ENCODE measurements around the gene VCL. TPM values are rescaled to one million over a fixed set of nuclear protein-coding genes. Genes with fewer than 3 reads are reported as not detected.

Gene VCL
- total RNA-seq, 1 experiment from 2014 or later = 106 TPM

DNA sequence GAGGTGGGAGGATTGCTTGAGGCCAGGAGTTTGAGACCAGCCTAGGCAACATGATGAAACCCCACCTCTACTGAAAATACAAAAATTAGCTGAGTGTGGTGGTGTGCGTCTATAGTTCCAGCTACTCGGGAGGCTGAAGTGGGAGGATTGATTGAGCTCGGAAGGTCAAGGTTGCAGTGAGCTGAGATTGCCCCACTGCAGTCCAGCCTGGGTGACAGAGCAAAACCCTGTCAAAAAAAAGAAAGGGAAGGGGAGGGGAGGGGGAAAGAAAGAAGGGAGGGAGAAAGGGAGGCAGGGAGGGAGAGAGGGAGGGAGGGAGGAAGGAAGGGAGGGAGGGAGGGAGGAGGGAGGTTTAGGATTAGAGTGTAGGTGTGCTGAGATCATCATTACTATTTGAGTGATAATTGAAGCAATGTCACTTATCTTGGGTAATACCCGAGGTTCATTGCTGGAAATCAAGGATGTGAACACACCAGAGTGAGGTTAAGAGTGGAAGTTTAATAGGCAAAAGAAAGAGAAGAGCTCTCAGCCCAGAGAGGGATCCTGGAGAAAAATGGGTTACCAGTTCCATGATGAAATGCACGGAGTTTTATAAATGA is 27.6 kb downstream of the VCL start:
- no TSS peak for BruUV-seq (replicated peaks)
- no peaks in the 10 kb centered on the region for H3K27me3 ChIP-seq (ENCODE audit: insufficient read depth, low read length)
- no peaks in the 10 kb centered on the region for H3K9me3 ChIP-seq (ENCODE audit: control insufficient read depth in 1 of 2, insufficient read depth in 1 of 2, low read depth in 1 of 2, low read length in 2 of 2)
- H3K4me1 ChIP-seq (ENCODE audit: control insufficient read depth in 1 of 2, insufficient read depth in 2 of 2, low read length in 2 of 2) = peaks cover 20 to 51% of the 10 kb centered on the region in 2 experiments
- no peak overlapping the region for H3K4me3 ChIP-seq (replicated peaks in 1 of 2; ENCODE audit: low read depth in 1 of 2, low read length in 2 of 2)
- no peaks in the 10 kb centered on the region for H3K9me2 ChIP-seq (ENCODE audit: insufficient read depth)
- ATAC-seq (no peak), DNase-seq (ENCODE audit: low read depth, low spot score) (no peak)
- RAD21 ChIA-PET (ENCODE audit: low non-redundant PET in 1 of 2, low total read pairs in 2 of 2, uncharacterized antibody in 2 of 2, unreplicated experiment in 2 of 2) = interaction anchor here in 1 of 2 experiments (0.8 kb wide), 1 partner anchor 56 kb away, joined by 3 read pairs; no protein-coding TSS in a partner anchor
- 0 out of 2 replicates have a peak, but pooled peaks cover 6% of the 10 kb centered on the region for H4K20me1 ChIP-seq (ENCODE audit: insufficient read depth)
- no peak overlapping the region for H3K4me2 ChIP-seq (ENCODE audit: low read length)
- CTCF ChIA-PET = interaction anchor here (2.0 kb wide), 1 partner anchor 10 kb away, joined by 4 read pairs; no protein-coding TSS in a partner anchor
- peaks cover 94% of the 10 kb centered on the region for H3K79me2 ChIP-seq (ENCODE audit: insufficient read depth, low read length)
- H3K9ac ChIP-seq (ENCODE audit: low read length) = no peak overlapping the region
- H3K27ac ChIP-seq (ENCODE audit: low read depth, low read length) = no peak overlapping the region
- H3K36me3 ChIP-seq (ENCODE audit: control insufficient read depth in 1 of 2, insufficient read depth in 2 of 2, low read length in 2 of 2) = no peaks in the 10 kb centered on the region; a peak in 1 of 4 replicates
- TF ChIP-seq POLR2AphosphoS5 (IDR thresholded peaks at IDR 0.05; ENCODE audit: low read depth, low read length) (no peak), SRF (IDR thresholded peaks at IDR 0.05; ENCODE audit: low read depth) (no peak), EZH2phosphoT487 (IDR thresholded peaks at IDR 0.05; ENCODE audit: borderline replicate concordance) (no peak), SIN3A (IDR thresholded peaks at IDR 0.05; ENCODE audit: low read depth) (no peak), ZFX (IDR thresholded peaks at IDR 0.05) (no peak), CEBPB (IDR thresholded peaks at IDR 0.05; ENCODE audit: low read depth) (no peak), YY1 (IDR thresholded peaks at IDR 0.05; ENCODE audit: extremely low read depth, insufficient replicate concordance, low read depth, low read length) (no peak), FOSL1 (IDR thresholded peaks at IDR 0.05; ENCODE audit: low read depth) (no peak), ELF1 (IDR thresholded peaks at IDR 0.05; ENCODE audit: borderline replicate concordance, low read depth) (no peak), RAD21 (IDR thresholded peaks at IDR 0.05; ENCODE audit: low read depth) (no peak), POLR2A (IDR thresholded peaks at IDR 0.05; ENCODE audit: borderline replicate concordance, extremely low read depth, insufficient read depth, insufficient read length) (no peak), ZNF274 (IDR thresholded peaks at IDR 0.05; ENCODE audit: low read depth, low read length) (no peak), TCF7L2 (IDR thresholded peaks at IDR 0.05; ENCODE audit: borderline replicate concordance, extremely low read depth, insufficient read depth, insufficient read length) (no peak), JUND (IDR thresholded peaks at IDR 0.05) (no peak)
- TF ChIP-seq, protein P1, sequence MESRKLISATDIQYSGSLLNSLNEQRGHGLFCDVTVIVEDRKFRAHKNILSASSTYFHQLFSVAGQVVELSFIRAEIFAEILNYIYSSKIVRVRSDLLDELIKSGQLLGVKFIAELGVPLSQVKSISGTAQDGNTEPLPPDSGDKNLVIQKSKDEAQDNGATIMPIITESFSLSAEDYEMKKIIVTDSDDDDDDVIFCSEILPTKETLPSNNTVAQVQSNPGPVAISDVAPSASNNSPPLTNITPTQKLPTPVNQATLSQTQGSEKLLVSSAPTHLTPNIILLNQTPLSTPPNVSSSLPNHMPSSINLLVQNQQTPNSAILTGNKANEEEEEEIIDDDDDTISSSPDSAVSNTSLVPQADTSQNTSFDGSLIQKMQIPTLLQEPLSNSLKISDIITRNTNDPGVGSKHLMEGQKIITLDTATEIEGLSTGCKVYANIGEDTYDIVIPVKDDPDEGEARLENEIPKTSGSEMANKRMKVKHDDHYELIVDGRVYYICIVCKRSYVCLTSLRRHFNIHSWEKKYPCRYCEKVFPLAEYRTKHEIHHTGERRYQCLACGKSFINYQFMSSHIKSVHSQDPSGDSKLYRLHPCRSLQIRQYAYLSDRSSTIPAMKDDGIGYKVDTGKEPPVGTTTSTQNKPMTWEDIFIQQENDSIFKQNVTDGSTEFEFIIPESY (IDR thresholded peaks at IDR 0.05; ENCODE audit: extremely low read depth, insufficient replicate concordance, low read length) = no peak
- TF ChIP-seq, protein P2, sequence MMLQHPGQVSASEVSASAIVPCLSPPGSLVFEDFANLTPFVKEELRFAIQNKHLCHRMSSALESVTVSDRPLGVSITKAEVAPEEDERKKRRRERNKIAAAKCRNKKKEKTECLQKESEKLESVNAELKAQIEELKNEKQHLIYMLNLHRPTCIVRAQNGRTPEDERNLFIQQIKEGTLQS (IDR thresholded peaks at IDR 0.05) = no peak
- TF ChIP-seq, protein P3, sequence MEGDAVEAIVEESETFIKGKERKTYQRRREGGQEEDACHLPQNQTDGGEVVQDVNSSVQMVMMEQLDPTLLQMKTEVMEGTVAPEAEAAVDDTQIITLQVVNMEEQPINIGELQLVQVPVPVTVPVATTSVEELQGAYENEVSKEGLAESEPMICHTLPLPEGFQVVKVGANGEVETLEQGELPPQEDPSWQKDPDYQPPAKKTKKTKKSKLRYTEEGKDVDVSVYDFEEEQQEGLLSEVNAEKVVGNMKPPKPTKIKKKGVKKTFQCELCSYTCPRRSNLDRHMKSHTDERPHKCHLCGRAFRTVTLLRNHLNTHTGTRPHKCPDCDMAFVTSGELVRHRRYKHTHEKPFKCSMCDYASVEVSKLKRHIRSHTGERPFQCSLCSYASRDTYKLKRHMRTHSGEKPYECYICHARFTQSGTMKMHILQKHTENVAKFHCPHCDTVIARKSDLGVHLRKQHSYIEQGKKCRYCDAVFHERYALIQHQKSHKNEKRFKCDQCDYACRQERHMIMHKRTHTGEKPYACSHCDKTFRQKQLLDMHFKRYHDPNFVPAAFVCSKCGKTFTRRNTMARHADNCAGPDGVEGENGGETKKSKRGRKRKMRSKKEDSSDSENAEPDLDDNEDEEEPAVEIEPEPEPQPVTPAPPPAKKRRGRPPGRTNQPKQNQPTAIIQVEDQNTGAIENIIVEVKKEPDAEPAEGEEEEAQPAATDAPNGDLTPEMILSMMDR (IDR thresholded peaks at IDR 0.05 in 2 of 3, conservative IDR thresholded peaks at IDR 0.05 in 1 of 3; ENCODE audit: borderline replicate concordance in 1 of 3, insufficient read depth in 1 of 3, low read depth in 2 of 3, low read length in 2 of 3) = no peak
- TF ChIP-seq, protein P4, sequence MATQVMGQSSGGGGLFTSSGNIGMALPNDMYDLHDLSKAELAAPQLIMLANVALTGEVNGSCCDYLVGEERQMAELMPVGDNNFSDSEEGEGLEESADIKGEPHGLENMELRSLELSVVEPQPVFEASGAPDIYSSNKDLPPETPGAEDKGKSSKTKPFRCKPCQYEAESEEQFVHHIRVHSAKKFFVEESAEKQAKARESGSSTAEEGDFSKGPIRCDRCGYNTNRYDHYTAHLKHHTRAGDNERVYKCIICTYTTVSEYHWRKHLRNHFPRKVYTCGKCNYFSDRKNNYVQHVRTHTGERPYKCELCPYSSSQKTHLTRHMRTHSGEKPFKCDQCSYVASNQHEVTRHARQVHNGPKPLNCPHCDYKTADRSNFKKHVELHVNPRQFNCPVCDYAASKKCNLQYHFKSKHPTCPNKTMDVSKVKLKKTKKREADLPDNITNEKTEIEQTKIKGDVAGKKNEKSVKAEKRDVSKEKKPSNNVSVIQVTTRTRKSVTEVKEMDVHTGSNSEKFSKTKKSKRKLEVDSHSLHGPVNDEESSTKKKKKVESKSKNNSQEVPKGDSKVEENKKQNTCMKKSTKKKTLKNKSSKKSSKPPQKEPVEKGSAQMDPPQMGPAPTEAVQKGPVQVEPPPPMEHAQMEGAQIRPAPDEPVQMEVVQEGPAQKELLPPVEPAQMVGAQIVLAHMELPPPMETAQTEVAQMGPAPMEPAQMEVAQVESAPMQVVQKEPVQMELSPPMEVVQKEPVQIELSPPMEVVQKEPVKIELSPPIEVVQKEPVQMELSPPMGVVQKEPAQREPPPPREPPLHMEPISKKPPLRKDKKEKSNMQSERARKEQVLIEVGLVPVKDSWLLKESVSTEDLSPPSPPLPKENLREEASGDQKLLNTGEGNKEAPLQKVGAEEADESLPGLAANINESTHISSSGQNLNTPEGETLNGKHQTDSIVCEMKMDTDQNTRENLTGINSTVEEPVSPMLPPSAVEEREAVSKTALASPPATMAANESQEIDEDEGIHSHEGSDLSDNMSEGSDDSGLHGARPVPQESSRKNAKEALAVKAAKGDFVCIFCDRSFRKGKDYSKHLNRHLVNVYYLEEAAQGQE (IDR thresholded peaks at IDR 0.05; ENCODE audit: low read depth) = no peak
- POLR2A ChIA-PET = interaction anchor here (0.6 kb wide), 1 partner anchor 20 kb away, joined by 3 read pairs; no protein-coding TSS in a partner anchor
- no peak overlapping the region for H2AFZ ChIP-seq (ENCODE audit: low read depth, low read length, poor library complexity, severe bottlenecking)
- intact Hi-C loops (cut with micrococcal nuclease) = no loop called here

All from HCT116 (cell line).